Adrenal gland (tissue), 12 donors: ENCODE results near the gene CAPN11. TPM values are rescaled to one million over a fixed set of nuclear protein-coding genes. Genes with fewer than 3 reads are reported as not detected.
"Not testable (repeated sequence)": the region's sequence is repeated elsewhere in the genome, so short reads cannot be mapped to it uniquely, and the experiment has no call there.

Experiments used
- DNase-seq, 7 donors: peaks; one replicate each; pipeline ENCODE4 v3.0.0-alpha.2; 2019 to 2020
- H3K27ac ChIP-seq, 5 donors: fragments of 200-600 bp; sonication (generic) in 4 of 5; 1 replicate in 3 of 5; 2 replicates in 2 of 5; pipeline versions ENCODE4 v1.5.1 to v1.8.0; 2016 to 2020; ENCODE audit warnings: mild to moderate bottlenecking in 1 of 5
- H3K27me3 ChIP-seq: fragments of 200-600 bp; 2 replicates; pipeline ENCODE4 v1.8.0; 2021
- H3K36me3 ChIP-seq, 2 donors: fragments of 200-600 bp; replicated peaks in 1 of 2; 1 replicate in 1 of 2; 2 replicates in 1 of 2; pipeline versions ENCODE4 v1.5.1 to v1.8.0; 2018 to 2022
- H3K4me1 ChIP-seq, 2 donors: fragments of 200-600 bp; replicated peaks in 1 of 2; 1 replicate in 1 of 2; 2 replicates in 1 of 2; pipeline versions ENCODE4 v1.5.1 to v1.8.0; 2018 to 2021
- H3K4me3 ChIP-seq, 4 donors: fragments of 200-600 bp; sonication (generic) in 3 of 4; one replicate each; pipeline ENCODE4 v1.5.1; 2016 to 2018
- H3K9me3 ChIP-seq, 3 donors: fragments of 200-600 bp; sonication (generic) in 1 of 3; replicated peaks in 1 of 3; 1 replicate in 2 of 3; 2 replicates in 1 of 3; pipeline versions ENCODE4 v1.5.1 to v1.8.0; 2016 to 2021
- CTCF ChIP-seq, 6 experiments: fragments of 450-650 bp in 4 of 6; fragments of 200-600 bp in 2 of 6; sonication (generic) in 1 of 6; IDR thresholded peaks; 1 replicate in 5 of 6; 2 replicates in 1 of 6; pipeline versions ENCODE4 v1.5.1 to v1.8.0; 2016 to 2021; ENCODE audit warnings: antibody characterized with exemption in 6 of 6, mild to moderate bottlenecking in 2 of 6, moderate library complexity in 1 of 6
- POLR2A ChIP-seq, 2 donors: fragments of 450-650 bp; IDR thresholded peaks; one replicate each; pipeline ENCODE4 v1.6.1; 2017; ENCODE audit warnings: antibody characterized with exemption in 2 of 2, mild to moderate bottlenecking in 2 of 2, moderate library complexity in 1 of 2
- WGBS, 4 donors: extraction: QIAGEN DNeasy Blood & Tissue Kit in 2 of 4; methylation state at CpG; one replicate each; pipeline versions ENCODE4 v1.1.5 to v1.1.7; 2013 to 2017; 5-methylcytosine and 5-hydroxymethylcytosine counted together
- intact Hi-C, 2 donors: fragments of 100-400 bp; cut with DNase I; formaldehyde crosslinking; loops; one replicate each; pipeline versions ENCODE4 v1.14.1 to v1.15.0; 2022 to 2023
- polyA plus RNA-seq, 3 donors: library from polyadenylated mRNA; stranded (reverse); fragments of 200-250 nt in 2 of 3; fragments of 350-450 nt in 1 of 3; fragmentation: Illumina TruSeq in 1 of 3; extraction: RNeasy Lipid Tissue Mini Kit (QIAGEN cat#74804) in 1 of 3; gene quantifications; one replicate each; pipeline ENCODE4 v1.2.3, GENCODE V29; 2013 to 2014
- total RNA-seq, 9 donors: library from RNA; depleted of rRNA in 4 of 9; stranded (reverse); fragments of >200 nt in 4 of 9; fragments of 120-200 nt in 1 of 9; fragmentation: NEBNext Ultra II Directional in 1 of 9; extraction: Animal tissue kit (Norgen Biotek cat#: 25700) in 1 of 9; gene quantifications; one replicate each; pipeline versions ENCODE4 v1.1.0 to v1.2.4, GENCODE V29; 2013 to 2023
- donor health status: healthy with polysubstance abuse.
- donor health status: Bipolar disorder and iron deficiency.
- donor health status: DM: yes; HTN: yes; CAD: no.
- donor health status: DM: no; HTN: no; CAD: no.
- donor health status: DM: no; HTN: no; CAD: no.
- donor health status: DM: yes; HTN: yes; CAD: no.

The CAPN11 gene
- total and polyA plus RNA-seq, 12 donors, result 0.14 to 2.4 (median 0.98) TPM; not detected in 2

- H3K4me3 ChIP-seq, result no peak overlapping the region
- H3K4me1 ChIP-seq, result peaks cover 0 to 7% of the 10 kb centered on the region in 2 donors
- no peaks in the 10 kb centered on the region for H3K27me3 ChIP-seq
- no peak for DNase-seq
- no peak overlapping the region for H3K27ac ChIP-seq
- intact Hi-C loops, result no loop called here
- H3K9me3 ChIP-seq, result no peaks in the 10 kb centered on the region
- H3K36me3 ChIP-seq, result no peaks in the 10 kb centered on the region
- 63 to 85% (median 77%) methylated on average over 7 to 9 of the region's 9 CpGs for WGBS, 4 donors
- TF ChIP-seq CTCF (IDR thresholded peaks at IDR 0.05) (no peak), POLR2A (IDR thresholded peaks at IDR 0.05) (no peak)
These were observed 25.2 kb downstream of the CAPN11 start for GRCh38 chr6:44183783-44184182.

- intact Hi-C loops, DNase-seq, H3K36me3 ChIP-seq, H3K4me1 ChIP-seq, H3K9me3 ChIP-seq, H3K27me3 ChIP-seq, H3K27ac ChIP-seq, H3K4me3 ChIP-seq: not testable (repeated sequence)
- 80 to 87% (median 84%) methylated on average over 7 of the region's 7 CpGs for WGBS, 4 donors
These were observed 26.7 kb downstream of the CAPN11 start for GRCh38 chr6:44185356-44185755.

- no peak for TF ChIP-seq POLR2A (IDR thresholded peaks at IDR 0.05)
- no peak for TF ChIP-seq CTCF (IDR thresholded peaks at IDR 0.05)
- no peak for DNase-seq
- intact Hi-C loops, result no loop called here
- Histone ChIP-seq H3K27me3 (no peaks in the 10 kb centered on the region), H3K27ac (no peak overlapping the region), H3K4me1 (no peaks in the 10 kb centered on the region), H3K9me3 (no peaks in the 10 kb centered on the region), H3K4me3 (no peak overlapping the region), H3K36me3 (no peaks in the 10 kb centered on the region)
- 54 to 58% (median 54%) methylated on average over 9 of the region's 9 CpGs for WGBS, 4 donors
These were observed 27.5 kb downstream of the CAPN11 start for GRCh38 chr6:44185953-44186634.

- Histone ChIP-seq H3K9me3 (no peaks in the 10 kb centered on the region), H3K36me3 (no peaks in the 10 kb centered on the region), H3K4me1 (no peaks in the 10 kb centered on the region), H3K4me3 (no peak overlapping the region), H3K27ac (no peak overlapping the region), H3K27me3 (no peaks in the 10 kb centered on the region)
- intact Hi-C loops, result no loop called here
- no peak for DNase-seq
- 61 to 79% (median 78%) methylated on average over 6 to 7 of the region's 7 CpGs for WGBS, 4 donors
- no peak for TF ChIP-seq POLR2A (IDR thresholded peaks at IDR 0.05)
- TF ChIP-seq CTCF (IDR thresholded peaks at IDR 0.05), result no peak
These were observed 28.0 kb downstream of the CAPN11 start for GRCh38 chr6:44186635-44187025.

GRCh38 chr6:44188819-44189218 lies 30.2 kb downstream of the CAPN11 start:
- intact Hi-C loops, result no loop called here
- no peak for DNase-seq
- no peak overlapping the region for H3K27ac ChIP-seq
- no peaks in the 10 kb centered on the region for H3K9me3 ChIP-seq
- no peak overlapping the region for H3K4me3 ChIP-seq
- 58 to 71% (median 67%) methylated on average over 2 of the region's 2 CpGs for WGBS, 4 donors
- no peaks in the 10 kb centered on the region for H3K36me3 ChIP-seq
- no peaks in the 10 kb centered on the region for H3K4me1 ChIP-seq
- TF ChIP-seq CTCF (IDR thresholded peaks at IDR 0.05) (no peak), POLR2A (IDR thresholded peaks at IDR 0.05) (no peak)
- H3K27me3 ChIP-seq, result no peaks in the 10 kb centered on the region
